Measurements from ENCODE around the gene VPS39. TPM values are rescaled to one million over a fixed set of nuclear protein-coding genes. Genes with fewer than 3 reads are reported as not detected.

Gene VPS39, protein sequence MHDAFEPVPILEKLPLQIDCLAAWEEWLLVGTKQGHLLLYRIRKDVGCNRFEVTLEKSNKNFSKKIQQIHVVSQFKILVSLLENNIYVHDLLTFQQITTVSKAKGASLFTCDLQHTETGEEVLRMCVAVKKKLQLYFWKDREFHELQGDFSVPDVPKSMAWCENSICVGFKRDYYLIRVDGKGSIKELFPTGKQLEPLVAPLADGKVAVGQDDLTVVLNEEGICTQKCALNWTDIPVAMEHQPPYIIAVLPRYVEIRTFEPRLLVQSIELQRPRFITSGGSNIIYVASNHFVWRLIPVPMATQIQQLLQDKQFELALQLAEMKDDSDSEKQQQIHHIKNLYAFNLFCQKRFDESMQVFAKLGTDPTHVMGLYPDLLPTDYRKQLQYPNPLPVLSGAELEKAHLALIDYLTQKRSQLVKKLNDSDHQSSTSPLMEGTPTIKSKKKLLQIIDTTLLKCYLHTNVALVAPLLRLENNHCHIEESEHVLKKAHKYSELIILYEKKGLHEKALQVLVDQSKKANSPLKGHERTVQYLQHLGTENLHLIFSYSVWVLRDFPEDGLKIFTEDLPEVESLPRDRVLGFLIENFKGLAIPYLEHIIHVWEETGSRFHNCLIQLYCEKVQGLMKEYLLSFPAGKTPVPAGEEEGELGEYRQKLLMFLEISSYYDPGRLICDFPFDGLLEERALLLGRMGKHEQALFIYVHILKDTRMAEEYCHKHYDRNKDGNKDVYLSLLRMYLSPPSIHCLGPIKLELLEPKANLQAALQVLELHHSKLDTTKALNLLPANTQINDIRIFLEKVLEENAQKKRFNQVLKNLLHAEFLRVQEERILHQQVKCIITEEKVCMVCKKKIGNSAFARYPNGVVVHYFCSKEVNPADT
- 69.1 and 76.6 TPM in 2 replicates for total RNA-seq

- H3K4me1 ChIP-seq (ENCODE audit: insufficient read depth, low read length): peaks cover 9% of the 10 kb centered on the region
- TF ChIP-seq, protein P1, sequence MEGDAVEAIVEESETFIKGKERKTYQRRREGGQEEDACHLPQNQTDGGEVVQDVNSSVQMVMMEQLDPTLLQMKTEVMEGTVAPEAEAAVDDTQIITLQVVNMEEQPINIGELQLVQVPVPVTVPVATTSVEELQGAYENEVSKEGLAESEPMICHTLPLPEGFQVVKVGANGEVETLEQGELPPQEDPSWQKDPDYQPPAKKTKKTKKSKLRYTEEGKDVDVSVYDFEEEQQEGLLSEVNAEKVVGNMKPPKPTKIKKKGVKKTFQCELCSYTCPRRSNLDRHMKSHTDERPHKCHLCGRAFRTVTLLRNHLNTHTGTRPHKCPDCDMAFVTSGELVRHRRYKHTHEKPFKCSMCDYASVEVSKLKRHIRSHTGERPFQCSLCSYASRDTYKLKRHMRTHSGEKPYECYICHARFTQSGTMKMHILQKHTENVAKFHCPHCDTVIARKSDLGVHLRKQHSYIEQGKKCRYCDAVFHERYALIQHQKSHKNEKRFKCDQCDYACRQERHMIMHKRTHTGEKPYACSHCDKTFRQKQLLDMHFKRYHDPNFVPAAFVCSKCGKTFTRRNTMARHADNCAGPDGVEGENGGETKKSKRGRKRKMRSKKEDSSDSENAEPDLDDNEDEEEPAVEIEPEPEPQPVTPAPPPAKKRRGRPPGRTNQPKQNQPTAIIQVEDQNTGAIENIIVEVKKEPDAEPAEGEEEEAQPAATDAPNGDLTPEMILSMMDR (IDR thresholded peaks at IDR 0.05; ENCODE audit: extremely low read depth, low read depth, low read length): no peak
- H3K27me3 ChIP-seq (ENCODE audit: insufficient read depth, low read length): no peaks in the 10 kb centered on the region
- H3K79me2 ChIP-seq (ENCODE audit: insufficient read depth, low read length): peaks cover 46% of the 10 kb centered on the region
- peak within 1 kb of the TSS; percentile 91 for H3K27ac ChIP-seq (ENCODE audit: low read depth, low read length)
- no peaks in the 10 kb centered on the region for H3K9me3 ChIP-seq (ENCODE audit: low read depth, low read length)
- peak within 1 kb of the TSS; percentile 92 for H3K4me3 ChIP-seq (ENCODE audit: insufficient read depth, low read length)
- peak; percentile 94 for DNase-seq (ENCODE audit: insufficient read length, low spot score, missing footprints)
- peaks cover 13% of the 10 kb centered on the region for H4K20me1 ChIP-seq (ENCODE audit: insufficient read depth, low read length)
- peaks cover 29% of the 10 kb centered on the region for H3K36me3 ChIP-seq (ENCODE audit: insufficient read depth, low read length)
- peak within 1 kb of the TSS; percentile 88 for H3K4me2 ChIP-seq (ENCODE audit: insufficient read depth, low read length)
- peak within 1 kb of the TSS; percentile 87 for H2AFZ ChIP-seq (ENCODE audit: low read length)
Measured at GRCh38 chr15:42207674-42208579, at the start of gene VPS39. TSS of gene VPS39 (minus strand) at chr15:42208304. CDS start at chr15:42208153, 151 bp downstream.

DNA sequence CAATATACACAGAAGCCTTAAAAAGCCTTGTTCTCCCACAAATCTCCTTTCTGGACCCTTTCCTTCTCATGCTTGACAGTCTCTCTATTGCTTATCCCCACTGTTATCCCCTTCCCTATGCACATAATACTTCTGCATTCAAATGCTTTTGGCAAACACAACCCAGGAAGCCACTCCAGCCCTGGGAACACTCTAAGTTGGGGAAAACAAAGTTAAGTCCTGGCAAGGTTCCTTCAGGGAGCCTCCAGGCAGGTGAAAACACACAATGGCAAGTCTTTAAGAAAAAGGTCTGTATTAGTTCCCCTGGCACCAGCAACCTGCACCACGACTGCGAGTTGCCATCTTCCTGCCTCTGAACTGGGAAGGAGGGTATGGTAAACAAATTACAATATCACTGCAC is 45.2 kb upstream of the VPS39 start:
- no peak overlapping the region for H3K4me2 ChIP-seq (ENCODE audit: insufficient read depth, low read length)
- DNase-seq (ENCODE audit: insufficient read length, low spot score, missing footprints): no peak
- no peak overlapping the region for H3K4me3 ChIP-seq (ENCODE audit: insufficient read depth, low read length)
- peaks cover 55% of the 10 kb centered on the region for H3K36me3 ChIP-seq (ENCODE audit: insufficient read depth, low read length)
- no peak overlapping the region for H2AFZ ChIP-seq (ENCODE audit: low read length)
- TF ChIP-seq, protein P1 (IDR thresholded peaks at IDR 0.05; ENCODE audit: extremely low read depth, low read depth, low read length): no peak
- H3K79me2 ChIP-seq (ENCODE audit: insufficient read depth, low read length): peaks cover 16% of the 10 kb centered on the region
- H3K9me3 ChIP-seq (ENCODE audit: low read depth, low read length): no peaks in the 10 kb centered on the region
- H4K20me1 ChIP-seq (ENCODE audit: insufficient read depth, low read length): peaks cover 4% of the 10 kb centered on the region
- H3K4me1 ChIP-seq (ENCODE audit: insufficient read depth, low read length): no peaks in the 10 kb centered on the region
- H3K27ac ChIP-seq (ENCODE audit: low read depth, low read length): no peak overlapping the region
- no peaks in the 10 kb centered on the region for H3K27me3 ChIP-seq (ENCODE audit: insufficient read depth, low read length)

DNA sequence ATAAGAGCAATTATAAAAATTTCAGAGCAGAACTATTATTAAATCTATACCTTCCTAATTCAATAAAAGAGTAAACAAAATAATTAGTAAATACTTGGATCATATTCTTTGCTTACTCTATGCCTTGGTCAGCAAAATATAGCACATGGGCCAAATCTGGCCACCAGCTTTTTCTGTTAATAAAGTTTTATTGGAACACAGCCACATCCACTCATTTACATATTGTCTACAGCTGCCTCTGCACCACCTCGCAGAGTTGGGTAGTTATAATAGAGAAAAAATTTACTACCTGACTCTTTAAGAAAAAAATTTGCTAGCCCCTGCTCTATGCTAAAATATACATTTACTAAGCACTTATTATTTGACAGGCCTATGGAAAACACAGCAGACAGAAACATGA is 32.7 kb upstream of the VPS39 start:
- Histone ChIP-seq H3K9me3 (ENCODE audit: low read depth, low read length) (no peaks in the 10 kb centered on the region), H3K27ac (ENCODE audit: low read depth, low read length) (no peak overlapping the region), H3K27me3 (ENCODE audit: insufficient read depth, low read length) (no peaks in the 10 kb centered on the region), H3K4me3 (ENCODE audit: insufficient read depth, low read length) (no peak overlapping the region), H4K20me1 (ENCODE audit: insufficient read depth, low read length) (peaks cover 5% of the 10 kb centered on the region), H3K4me1 (ENCODE audit: insufficient read depth, low read length) (no peaks in the 10 kb centered on the region), H3K4me2 (ENCODE audit: insufficient read depth, low read length) (no peak overlapping the region), H2AFZ (ENCODE audit: low read length) (no peak overlapping the region), H3K79me2 (ENCODE audit: insufficient read depth, low read length) (peaks cover 16% of the 10 kb centered on the region), H3K36me3 (ENCODE audit: insufficient read depth, low read length) (peaks cover 32% of the 10 kb centered on the region)
- TF ChIP-seq, protein P1 (IDR thresholded peaks at IDR 0.05; ENCODE audit: extremely low read depth, low read depth, low read length): no peak
- DNase-seq (ENCODE audit: insufficient read length, low spot score, missing footprints): no peak

Data from osteoblast (primary cell).